Adipocyte (in vitro differentiated cells): ENCODE results near the gene UBE2Q1.
A peak's percentile ranks its signal among the peaks of the same experiment; 100 is the strongest.
"Not testable (repeated sequence)": the region's sequence is repeated elsewhere in the genome, so short reads cannot be mapped to it uniquely, and the experiment has no call there.

Experiments used
- DNase-seq: peaks from one replicate; pipeline ENCODE4 v3.0.0-alpha.2; 2015; ENCODE audit warnings: low read depth
- H3K27me3 ChIP-seq: replicated peaks from 2 replicates; pipeline ENCODE4 v1.7.0; 2013; ENCODE audit warnings: mild to moderate bottlenecking, low read length, moderate library complexity; ENCODE audit not compliant: control insufficient read depth, insufficient read depth
- H3K36me3 ChIP-seq: 2 replicates; pipeline ENCODE4 v1.7.0; 2013; ENCODE audit warnings: low read length, mild to moderate bottlenecking, moderate library complexity; ENCODE audit not compliant: control insufficient read depth, insufficient read depth, severe bottlenecking
- H3K4me1 ChIP-seq: 2 replicates; pipeline ENCODE4 v1.7.0; 2013; ENCODE audit warnings: mild to moderate bottlenecking, low read length, moderate library complexity; ENCODE audit not compliant: control insufficient read depth, insufficient read depth
- H3K4me3 ChIP-seq: 2 replicates; pipeline ENCODE4 v1.7.0; 2013; ENCODE audit warnings: mild to moderate bottlenecking, low read length, moderate library complexity
- H3K9ac ChIP-seq: 2 replicates; pipeline ENCODE4 v1.7.0; 2013; ENCODE audit warnings: mild to moderate bottlenecking, low read length, moderate library complexity
- H3K9me3 ChIP-seq: 2 replicates; pipeline ENCODE4 v1.7.0; 2013; ENCODE audit warnings: mild to moderate bottlenecking, low read length, moderate library complexity; ENCODE audit not compliant: control insufficient read depth

The UBE2Q1 gene

DNA sequence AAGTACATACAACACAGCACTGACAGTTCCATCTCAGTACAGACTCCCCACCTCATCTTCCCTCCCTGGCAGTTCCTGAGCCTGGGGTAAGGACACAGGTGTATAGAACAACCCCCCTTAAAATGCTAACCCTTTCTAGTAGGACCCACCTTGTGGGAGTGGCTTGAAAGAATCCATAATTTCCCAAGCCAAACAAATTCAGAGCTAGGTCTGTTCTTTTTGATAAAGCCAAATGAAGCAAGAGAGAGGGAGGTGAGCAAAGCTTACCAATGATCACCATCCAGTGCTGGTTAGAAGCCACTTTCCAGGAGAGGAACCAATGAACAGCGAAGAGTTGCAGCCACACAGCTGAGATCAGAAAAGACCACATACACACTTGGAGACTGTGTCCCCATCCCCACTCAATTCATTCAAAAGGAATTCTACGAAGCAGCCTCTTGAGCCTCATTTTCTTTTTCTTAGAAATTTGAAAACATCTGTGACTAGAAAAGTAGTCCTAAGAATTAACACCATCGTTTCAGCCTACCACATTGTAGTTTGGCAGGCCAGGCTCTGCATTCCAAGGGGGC, 9.2 kb downstream of the UBE2Q1 start:
- peaks cover 54% of the 10 kb centered on the region for H3K36me3 ChIP-seq
- no peak overlapping the region for H3K9ac ChIP-seq
- peaks cover 17% of the 10 kb centered on the region for H3K4me1 ChIP-seq
- peaks cover 10% of the 10 kb centered on the region for H3K27me3 ChIP-seq
- no peak for DNase-seq
- H3K4me3 ChIP-seq: no peak overlapping the region
- H3K9me3 ChIP-seq: no peaks in the 10 kb centered on the region

DNA sequence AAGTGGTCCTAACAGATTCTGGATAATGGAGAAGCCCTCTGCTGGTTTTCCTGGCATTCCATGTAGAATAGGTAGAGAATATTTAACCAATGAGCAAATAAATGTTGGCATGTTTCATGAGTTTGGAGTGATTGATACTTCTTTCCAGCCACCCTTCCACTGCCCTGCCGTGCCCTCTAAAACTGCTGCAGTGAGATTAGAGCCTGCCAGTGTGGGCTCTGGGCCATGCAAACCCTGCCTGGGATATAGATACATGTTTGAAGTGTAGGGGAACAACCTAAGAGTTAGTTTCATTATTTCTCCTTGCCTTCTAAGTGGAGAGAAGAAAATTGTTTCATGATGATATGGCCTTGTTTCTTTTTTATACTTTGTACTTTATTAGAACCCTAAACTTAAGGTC, 10.4 kb downstream of the UBE2Q1 start:
- Histone ChIP-seq H3K9ac (no peak overlapping the region), H3K4me3 (no peak overlapping the region), H3K36me3 (peaks cover 42% of the 10 kb centered on the region), H3K9me3 (no peaks in the 10 kb centered on the region), H3K27me3 (peaks cover 22% of the 10 kb centered on the region), H3K4me1 (peaks cover 11% of the 10 kb centered on the region)
- DNase-seq: no peak

DNA sequence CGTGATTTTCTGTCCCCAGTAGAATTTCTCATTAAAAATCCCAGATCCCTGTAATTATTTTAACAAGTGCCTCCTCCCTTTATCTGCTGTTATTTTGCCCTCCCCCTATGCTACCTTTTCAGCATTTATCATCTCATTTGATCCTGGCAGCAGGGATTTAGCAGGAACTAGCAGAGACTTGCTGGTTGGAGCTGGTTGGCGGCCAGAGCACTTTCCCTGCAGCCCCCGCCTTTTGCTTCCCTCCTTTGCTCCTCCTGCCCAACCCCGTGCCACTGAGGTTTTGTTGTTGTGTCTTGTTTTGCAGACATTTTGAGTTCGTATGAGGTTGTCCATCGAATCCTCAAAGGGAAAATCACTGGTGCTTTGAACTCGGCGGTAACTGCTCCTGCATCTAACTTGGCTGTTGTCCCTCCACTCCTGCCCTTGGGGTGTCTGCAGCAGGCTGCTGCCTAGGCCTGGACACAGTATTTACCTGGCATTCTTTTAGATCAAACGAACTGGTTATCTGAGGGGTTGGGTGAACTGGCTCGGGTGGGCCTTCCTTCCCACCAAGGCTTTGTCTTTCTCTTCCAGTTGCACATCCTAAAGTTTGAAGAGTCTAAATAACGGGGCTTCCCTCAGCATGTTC, 11.2 kb downstream of the UBE2Q1 start:
- Histone ChIP-seq H3K4me1 (peaks cover 11% of the 10 kb centered on the region), H3K4me3 (no peak overlapping the region), H3K27me3 (peaks cover 27% of the 10 kb centered on the region), H3K9me3 (no peaks in the 10 kb centered on the region), H3K36me3 (peaks cover 34% of the 10 kb centered on the region), H3K9ac (no peak overlapping the region)
- DNase-seq: no peak

DNA sequence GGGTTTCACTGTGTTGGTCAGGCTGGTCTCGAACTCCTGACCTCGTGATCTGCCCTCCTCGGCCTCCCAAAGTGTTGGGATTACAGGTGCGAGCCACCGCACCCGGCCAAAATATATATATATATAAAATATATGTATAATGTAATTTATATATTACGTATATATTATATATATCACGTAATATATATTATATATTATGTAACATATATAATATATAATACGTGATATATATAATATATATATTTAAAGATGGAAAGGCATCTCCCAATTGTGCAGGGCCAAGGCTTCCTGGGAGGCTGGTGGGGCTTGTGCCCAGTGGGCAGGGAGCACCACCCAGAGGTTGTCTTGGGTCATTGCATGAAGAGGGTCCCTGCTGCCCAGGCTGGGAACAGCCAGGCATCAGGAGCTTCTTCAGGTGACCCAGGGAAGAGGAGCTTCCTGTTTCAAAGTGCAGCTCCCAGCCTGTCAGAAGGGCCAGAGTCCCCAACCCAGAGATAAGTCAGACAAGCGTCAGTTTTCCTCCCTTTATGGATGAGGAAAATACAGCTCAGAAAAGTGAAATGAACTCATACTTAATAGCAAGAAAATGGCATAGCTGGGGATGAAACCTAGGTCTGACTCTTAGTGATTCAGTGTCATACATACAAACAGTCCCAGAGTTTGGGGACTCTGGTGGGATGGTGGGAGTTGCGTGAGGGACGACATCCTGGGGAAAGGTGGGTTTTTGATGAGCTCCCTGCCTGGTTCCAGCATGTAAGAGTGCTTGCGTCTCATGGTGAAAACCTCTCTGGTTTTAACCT, 12.0 kb downstream of the UBE2Q1 start:
- peak; percentile 69 for DNase-seq
- H3K9me3 ChIP-seq: no peaks in the 10 kb centered on the region
- H3K9ac ChIP-seq: no peak overlapping the region
- H3K36me3 ChIP-seq: peaks cover 26% of the 10 kb centered on the region
- H3K4me1 ChIP-seq: peaks cover 11% of the 10 kb centered on the region
- no peak overlapping the region for H3K4me3 ChIP-seq
- peaks cover 32% of the 10 kb centered on the region for H3K27me3 ChIP-seq

DNA sequence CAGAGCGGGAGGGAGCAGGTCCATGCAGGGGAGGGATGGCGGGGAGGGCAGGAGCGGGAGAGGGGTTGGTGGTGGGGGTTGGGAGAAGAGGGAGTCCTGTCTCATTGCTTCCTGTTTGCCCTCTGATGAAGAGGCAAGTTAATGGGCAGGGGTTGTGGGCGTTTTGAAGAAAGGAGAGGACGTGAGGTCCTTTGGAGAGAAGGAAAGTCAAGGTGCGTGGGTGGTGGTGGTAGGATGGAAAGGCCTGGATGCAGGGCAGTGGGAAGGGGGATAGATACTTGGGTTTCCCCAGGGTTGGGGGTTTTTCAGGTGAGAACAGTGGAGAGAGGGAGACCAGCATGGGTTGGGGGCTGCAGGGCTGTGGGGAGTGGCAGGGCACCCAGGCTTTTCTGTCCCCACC, 17.2 kb downstream of the UBE2Q1 start:
- Histone ChIP-seq H3K36me3 (no peaks in the 10 kb centered on the region), H3K27me3 (peaks cover 52% of the 10 kb centered on the region), H3K9ac (no peak overlapping the region), H3K9me3 (no peaks in the 10 kb centered on the region), H3K4me1 (no peaks in the 10 kb centered on the region), H3K4me3 (no peak overlapping the region)
- DNase-seq: no peak

DNA sequence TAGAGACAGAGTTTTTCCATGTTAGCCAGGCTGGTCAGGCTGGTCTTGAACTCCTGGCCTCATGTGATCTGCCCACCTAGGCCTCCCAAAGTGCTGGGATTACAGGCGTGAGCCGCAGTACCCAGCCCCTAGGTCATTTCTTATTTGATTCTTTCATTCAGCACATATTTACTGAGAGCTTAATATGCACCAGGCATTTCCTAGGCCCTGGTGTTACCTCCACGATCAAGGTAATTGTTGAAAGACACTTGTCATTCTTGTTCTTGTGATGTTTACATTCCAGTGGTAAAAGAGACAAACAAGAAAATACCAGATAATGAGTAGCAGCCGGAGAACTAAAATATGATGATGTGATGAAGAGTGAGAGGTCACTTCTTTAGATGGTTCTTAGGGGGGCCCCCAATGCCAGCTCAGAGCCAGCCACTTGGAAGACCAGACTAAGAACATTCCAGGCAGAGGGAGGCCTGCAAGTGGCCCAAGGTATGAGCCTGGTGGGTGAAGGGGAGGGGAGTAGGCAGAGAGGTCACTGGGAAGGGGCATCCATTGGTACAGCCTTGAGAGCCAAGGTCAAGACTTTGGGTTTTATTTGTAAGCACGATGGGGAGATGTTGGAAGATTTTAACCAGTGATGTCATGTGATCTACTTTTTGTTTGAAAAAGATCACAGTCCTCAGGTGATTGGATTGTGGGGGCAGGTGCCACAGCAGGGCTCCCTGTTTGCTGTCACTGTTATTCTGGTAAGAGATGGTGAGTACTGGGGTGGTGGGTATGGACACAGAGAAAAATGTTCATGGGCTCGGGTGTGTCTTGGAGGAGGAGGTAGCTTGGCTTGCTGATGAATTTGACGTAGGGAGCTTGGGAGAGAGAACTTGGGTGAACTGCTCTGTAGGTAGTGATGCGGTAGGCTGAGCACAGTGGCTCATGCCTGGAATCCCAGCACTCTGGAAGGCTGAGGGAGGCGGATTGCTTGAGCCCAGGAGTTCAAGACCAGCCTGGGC, 18.7 kb downstream of the UBE2Q1 start:
- Histone ChIP-seq H3K36me3 (no peaks in the 10 kb centered on the region), H3K27me3 (peaks cover 52% of the 10 kb centered on the region), H3K9me3 (peaks cover 5% of the 10 kb centered on the region), H3K4me1 (no peaks in the 10 kb centered on the region), H3K4me3 (no peak overlapping the region), H3K9ac (no peak overlapping the region)
- DNase-seq: no peak

DNA sequence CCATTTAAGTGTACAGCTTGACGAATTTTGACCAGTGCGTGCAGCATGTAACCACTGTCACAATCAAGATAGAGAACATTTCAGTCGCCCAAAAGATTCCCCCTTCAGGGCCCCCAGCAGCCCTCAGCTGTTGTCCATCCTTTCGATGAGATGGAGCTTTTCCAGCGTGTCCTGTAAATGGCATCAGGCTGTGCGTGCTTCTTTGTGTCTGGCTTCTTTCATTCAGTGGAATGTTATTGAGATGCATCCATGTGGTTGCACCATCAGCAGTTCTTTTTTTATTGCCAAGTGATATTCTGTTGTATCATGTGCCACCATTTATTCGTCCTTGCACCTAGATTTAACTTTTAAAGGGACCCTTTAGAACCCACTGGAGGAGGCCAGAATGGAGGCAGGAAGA, 21.9 kb downstream of the UBE2Q1 start:
- Histone ChIP-seq H3K27me3 (peaks cover 31% of the 10 kb centered on the region), H3K4me3 (no peak overlapping the region), H3K9ac (no peak overlapping the region), H3K36me3 (no peaks in the 10 kb centered on the region), H3K9me3 (peaks cover 5% of the 10 kb centered on the region), H3K4me1 (no peaks in the 10 kb centered on the region)
- DNase-seq: peak; percentile 34

DNA sequence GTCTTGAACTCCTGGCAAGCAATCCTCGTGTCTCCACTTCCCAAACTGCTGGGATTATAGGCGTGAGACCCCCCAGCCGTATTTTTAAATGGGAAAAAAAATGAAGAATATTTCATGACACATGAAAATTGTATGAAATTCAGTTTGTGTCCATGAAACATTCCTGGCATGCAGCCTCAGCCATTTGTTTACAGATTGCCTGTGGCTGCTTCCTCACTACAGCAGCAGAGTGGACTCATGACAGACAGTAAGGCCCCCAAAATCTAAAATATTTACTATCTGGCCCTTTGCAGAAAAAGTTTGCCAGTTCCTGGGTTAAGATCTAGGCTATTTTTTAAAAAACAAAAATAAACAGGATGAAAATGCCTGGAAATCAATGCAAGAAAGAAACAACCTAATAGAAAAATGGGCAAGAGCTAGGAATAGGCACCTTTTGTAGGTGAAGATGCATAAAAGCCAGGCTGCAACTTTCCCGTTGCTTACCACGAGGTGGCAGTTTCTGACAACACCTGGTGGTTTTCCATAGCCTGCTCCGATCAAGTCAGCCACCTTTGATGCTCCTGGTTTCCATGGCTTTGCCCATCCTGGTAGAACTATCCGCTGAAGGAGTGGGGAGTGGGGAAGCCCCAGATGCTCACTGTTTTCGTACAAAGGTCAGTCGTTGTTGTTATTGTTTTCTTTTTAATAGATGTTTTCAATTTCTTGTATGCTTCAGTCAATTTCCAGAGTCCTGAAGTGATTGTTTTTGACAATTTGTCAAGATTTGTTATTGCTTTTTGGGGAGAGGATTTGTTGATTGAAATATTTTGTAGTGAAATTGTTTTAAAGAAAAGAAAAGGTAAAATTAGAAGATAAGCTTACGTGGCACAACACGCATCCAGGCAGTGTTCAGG, 24.3 kb downstream of the UBE2Q1 start:
- peaks cover 14% of the 10 kb centered on the region for H3K27me3 ChIP-seq
- H3K4me3 ChIP-seq: no peak overlapping the region
- DNase-seq: peak; percentile 38
- H3K36me3 ChIP-seq: no peaks in the 10 kb centered on the region
- no peaks in the 10 kb centered on the region for H3K4me1 ChIP-seq
- H3K9ac ChIP-seq: no peak overlapping the region
- peaks cover 5% of the 10 kb centered on the region for H3K9me3 ChIP-seq

DNA sequence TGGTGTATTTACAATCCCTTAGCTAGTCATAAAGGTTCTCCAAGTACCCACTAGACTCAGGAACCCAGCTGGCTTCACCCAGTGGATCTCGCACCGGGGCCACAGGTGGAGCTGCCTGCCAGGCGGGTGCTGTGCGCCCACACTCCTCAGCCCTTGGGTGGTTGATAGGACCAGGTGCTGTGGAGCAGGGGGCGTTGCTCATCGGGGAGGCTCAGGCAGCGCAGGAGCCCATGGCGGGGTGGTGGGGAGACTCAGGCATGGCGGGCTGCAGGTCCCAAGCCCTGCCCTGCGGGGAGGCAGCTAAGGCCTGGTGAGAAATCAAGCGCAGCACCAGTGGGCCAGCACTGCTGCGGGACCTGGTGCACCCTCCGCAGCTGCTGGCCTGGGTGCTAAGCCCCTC, 26.5 kb downstream of the UBE2Q1 start:
- H3K4me3 ChIP-seq, H3K9ac ChIP-seq, DNase-seq, H3K4me1 ChIP-seq, H3K36me3 ChIP-seq, H3K9me3 ChIP-seq: not testable (repeated sequence)
- H3K27me3 ChIP-seq: peaks cover 14% of the 10 kb centered on the region

DNA sequence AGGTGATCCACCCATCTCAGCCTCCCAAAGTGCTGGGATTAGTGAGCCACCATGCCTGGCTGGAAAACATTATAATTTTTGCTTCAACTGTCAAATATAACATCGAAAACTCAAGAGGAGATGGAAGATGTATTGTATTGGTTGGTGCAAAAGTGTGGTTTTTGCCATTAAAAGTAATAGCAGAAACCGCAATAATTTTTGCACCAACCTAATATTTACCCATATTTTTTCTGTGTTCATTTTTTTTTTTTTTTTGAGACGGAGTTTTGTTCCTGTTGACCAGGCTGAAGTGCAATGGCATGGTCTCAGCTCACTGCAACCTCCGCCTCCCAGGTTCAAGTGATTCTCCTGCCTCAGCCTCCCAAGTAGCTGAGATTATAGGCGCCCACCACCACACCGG, 29.2 kb downstream of the UBE2Q1 start:
- DNase-seq: no peak
- no peak overlapping the region for H3K4me3 ChIP-seq
- no peaks in the 10 kb centered on the region for H3K36me3 ChIP-seq
- H3K9ac ChIP-seq: no peak overlapping the region
- H3K4me1 ChIP-seq: no peaks in the 10 kb centered on the region
- H3K27me3 ChIP-seq: peaks cover 6% of the 10 kb centered on the region
- H3K9me3 ChIP-seq: no peaks in the 10 kb centered on the region
